Activated T-helper 1 cell treated with anti-CD3 and anti-CD28 coated beads, Interleukin-12 subunit alpha, Interleukin-12 subunit beta, Interleukin-2, Interleukin-4 antibody, amounts not matched to agents 30 ng/mL and 10 ng/mL and 1 ng/mL, durations not matched to agents 14 hours and 24 hours and 36 hours (primary cell): ENCODE data around the gene GLRA1. TPM values are rescaled to one million over a fixed set of nuclear protein-coding genes. Genes with fewer than 3 reads are reported as not detected.
"Not testable (repeated sequence)": the region's sequence is repeated elsewhere in the genome, so short reads cannot be mapped to it uniquely, and the experiment has no call there.

Source experiments
- DNase-seq: peaks from one replicate; pipeline ENCODE4 v3.0.0; 2021; ENCODE audit warnings: low spot score
- H3K27ac Mint-ChIP-seq: one replicate; pipeline ENCODE4 v1.8.0; 2021; ENCODE audit warnings: mild to moderate bottlenecking, mixed read lengths
- H3K27me3 Mint-ChIP-seq: one replicate; pipeline ENCODE4 v1.8.0; 2022; ENCODE audit warnings: mild to moderate bottlenecking, moderate library complexity, mixed read lengths; ENCODE audit not compliant: insufficient read depth
- H3K36me3 Mint-ChIP-seq: one replicate; pipeline ENCODE4 v1.8.0; 2021; ENCODE audit warnings: low read depth, mixed read lengths
- H3K4me1 Mint-ChIP-seq: one replicate; pipeline ENCODE4 v1.8.0; 2021; ENCODE audit warnings: low read depth, mixed read lengths
- H3K4me3 Mint-ChIP-seq: one replicate; pipeline ENCODE4 v1.8.0; 2021; ENCODE audit warnings: mild to moderate bottlenecking, moderate library complexity, mixed read lengths
- H3K9me3 Mint-ChIP-seq: one replicate; pipeline ENCODE4 v1.8.0; 2021; ENCODE audit warnings: mixed read lengths
- intact Hi-C: fragments of 100-400 bp; cut with micrococcal nuclease; formaldehyde crosslinking; loops from one replicate; pipeline ENCODE4 v1.15.1; 2024
- total RNA-seq: library from RNA; stranded (reverse); gene quantifications from 2 replicates; pipeline ENCODE4 v1.2.3, GENCODE V29; 2022

GLRA1 gene
- total RNA-seq, 1 donor from 2014 or later = not detected

GRCh38 chr5:151893485-151893884, 31.2 kb downstream of the GLRA1 start:
- H3K9me3 Mint-ChIP-seq, H3K4me3 Mint-ChIP-seq, H3K36me3 Mint-ChIP-seq, H3K27me3 Mint-ChIP-seq, H3K4me1 Mint-ChIP-seq, H3K27ac Mint-ChIP-seq, intact Hi-C loops, DNase-seq: not testable (repeated sequence)

GRCh38 chr5:151892393-151892792, 32.3 kb downstream of the GLRA1 start:
- DNase-seq = no peak
- Mint-ChIP-seq H3K4me1 (no peaks in the 10 kb centered on the region), H3K27me3 (no peaks in the 10 kb centered on the region), H3K27ac (no peak overlapping the region), H3K4me3 (no peak overlapping the region), H3K9me3 (no peaks in the 10 kb centered on the region), H3K36me3 (no peaks in the 10 kb centered on the region)
- intact Hi-C loops = no loop called here

GRCh38 chr5:151890299-151890698, 34.4 kb downstream of the GLRA1 start:
- H3K27me3 Mint-ChIP-seq = no peaks in the 10 kb centered on the region
- no peaks in the 10 kb centered on the region for H3K9me3 Mint-ChIP-seq
- no peak overlapping the region for H3K27ac Mint-ChIP-seq
- DNase-seq = no peak
- no peaks in the 10 kb centered on the region for H3K4me1 Mint-ChIP-seq
- H3K4me3 Mint-ChIP-seq = no peak overlapping the region
- intact Hi-C loops = no loop called here
- no peaks in the 10 kb centered on the region for H3K36me3 Mint-ChIP-seq

- no peak overlapping the region for H3K27ac Mint-ChIP-seq
- H3K4me1 Mint-ChIP-seq = no peaks in the 10 kb centered on the region
- intact Hi-C loops = no loop called here
These were observed 35.0 kb downstream of the GLRA1 start for GRCh38 chr5:151889614-151890013.

GRCh38 chr5:151886546-151887275, 37.9 kb downstream of the GLRA1 start:
- Mint-ChIP-seq H3K4me1 (no peaks in the 10 kb centered on the region), H3K36me3 (no peaks in the 10 kb centered on the region), H3K9me3 (no peaks in the 10 kb centered on the region), H3K27me3 (no peaks in the 10 kb centered on the region), H3K27ac (no peak overlapping the region), H3K4me3 (no peak overlapping the region)
- DNase-seq = no peak
- intact Hi-C loops = no loop called here

More at GRCh38 chr5:151889614-151890013, 35.0 kb downstream of the GLRA1 start:
- no peak for DNase-seq
- Mint-ChIP-seq H3K4me3 (no peak overlapping the region), H3K36me3 (no peaks in the 10 kb centered on the region), H3K9me3 (no peaks in the 10 kb centered on the region), H3K27me3 (no peaks in the 10 kb centered on the region)

GRCh38 chr5:151885138-151885908, 39.3 kb downstream of the GLRA1 start:
- H3K27ac Mint-ChIP-seq = no peak overlapping the region
- H3K4me3 Mint-ChIP-seq = no peak overlapping the region
- no peaks in the 10 kb centered on the region for H3K27me3 Mint-ChIP-seq
- no peaks in the 10 kb centered on the region for H3K36me3 Mint-ChIP-seq
- intact Hi-C loops = no loop called here
- H3K9me3 Mint-ChIP-seq = no peaks in the 10 kb centered on the region
- H3K4me1 Mint-ChIP-seq = no peaks in the 10 kb centered on the region
- no peak for DNase-seq

- Mint-ChIP-seq H3K27ac (no peak overlapping the region), H3K36me3 (no peaks in the 10 kb centered on the region), H3K27me3 (no peaks in the 10 kb centered on the region), H3K9me3 (peaks cover 5% of the 10 kb centered on the region), H3K4me3 (no peak overlapping the region), H3K4me1 (no peaks in the 10 kb centered on the region)
- intact Hi-C loops = no loop called here
- DNase-seq = no peak
These were observed 42.9 kb downstream of the GLRA1 start for GRCh38 chr5:151881621-151882225.

GRCh38 chr5:151880324-151880723, 44.3 kb downstream of the GLRA1 start:
- no peaks in the 10 kb centered on the region for H3K27me3 Mint-ChIP-seq
- DNase-seq = no peak
- H3K4me1 Mint-ChIP-seq = no peaks in the 10 kb centered on the region
- intact Hi-C loops = no loop called here
- no peak overlapping the region for H3K27ac Mint-ChIP-seq
- H3K36me3 Mint-ChIP-seq = no peaks in the 10 kb centered on the region
- H3K4me3 Mint-ChIP-seq = no peak overlapping the region
- peaks cover 5% of the 10 kb centered on the region for H3K9me3 Mint-ChIP-seq

- H3K9me3 Mint-ChIP-seq = peaks cover 8% of the 10 kb centered on the region
- intact Hi-C loops = no loop called here
These were observed 51.0 kb downstream of the GLRA1 start for GRCh38 chr5:151873701-151874100.

GRCh38 chr5:151872701-151873100, 52.0 kb downstream of the GLRA1 start:
- intact Hi-C loops = no loop called here
- Mint-ChIP-seq H3K27ac (no peak overlapping the region), H3K4me3 (no peak overlapping the region), H3K36me3 (no peaks in the 10 kb centered on the region), H3K4me1 (no peaks in the 10 kb centered on the region), H3K9me3 (peaks cover 4% of the 10 kb centered on the region), H3K27me3 (no peaks in the 10 kb centered on the region)
- DNase-seq = no peak

More at GRCh38 chr5:151873701-151874100, 51.0 kb downstream of the GLRA1 start:
- no peak for DNase-seq
- H3K36me3 Mint-ChIP-seq = no peaks in the 10 kb centered on the region
- H3K4me3 Mint-ChIP-seq = no peak overlapping the region
- no peaks in the 10 kb centered on the region for H3K27me3 Mint-ChIP-seq
- H3K27ac Mint-ChIP-seq = no peak overlapping the region
- H3K4me1 Mint-ChIP-seq = no peaks in the 10 kb centered on the region

- Mint-ChIP-seq H3K27ac (no peak overlapping the region), H3K36me3 (no peaks in the 10 kb centered on the region), H3K4me3 (no peak overlapping the region), H3K9me3 (peaks cover 3% of the 10 kb centered on the region), H3K27me3 (no peaks in the 10 kb centered on the region), H3K4me1 (no peaks in the 10 kb centered on the region)
- no peak for DNase-seq
- intact Hi-C loops = no loop called here
These were observed 53.8 kb downstream of the GLRA1 start for GRCh38 chr5:151870820-151871219.

- H3K4me1 Mint-ChIP-seq = no peaks in the 10 kb centered on the region
- no peaks in the 10 kb centered on the region for H3K36me3 Mint-ChIP-seq
- H3K27ac Mint-ChIP-seq = no peak overlapping the region
- peaks cover 3% of the 10 kb centered on the region for H3K9me3 Mint-ChIP-seq
- H3K27me3 Mint-ChIP-seq = no peaks in the 10 kb centered on the region
- DNase-seq = no peak
- H3K4me3 Mint-ChIP-seq = no peak overlapping the region
- intact Hi-C loops = no loop called here
These were observed 54.4 kb downstream of the GLRA1 start for GRCh38 chr5:151870271-151870670.

- intact Hi-C loops = no loop called here
- no peaks in the 10 kb centered on the region for H3K27me3 Mint-ChIP-seq
- no peak overlapping the region for H3K27ac Mint-ChIP-seq
- DNase-seq = no peak
- no peaks in the 10 kb centered on the region for H3K4me1 Mint-ChIP-seq
- H3K36me3 Mint-ChIP-seq = no peaks in the 10 kb centered on the region
- peaks cover 3% of the 10 kb centered on the region for H3K9me3 Mint-ChIP-seq
- H3K4me3 Mint-ChIP-seq = no peak overlapping the region
These were observed 54.8 kb downstream of the GLRA1 start for GRCh38 chr5:151869843-151870242.
